ENCODE results near the gene SLC25A12. TPM values are rescaled to one million over a fixed set of nuclear protein-coding genes. Genes with fewer than 3 reads are reported as not detected.

The SLC25A12 gene
- total RNA-seq, 1 donor from 2014 or later, result 20.5 TPM

GRCh38 chr2:171837736-171838135 lies 56.3 kb downstream of the SLC25A12 start:
- Mint-ChIP-seq H3K4me3 (no peak overlapping the region), H3K36me3 (ENCODE audit: low read depth) (peaks cover 58% of the 10 kb centered on the region), H3K4me1 (no peaks in the 10 kb centered on the region)

GRCh38 chr2:171836146-171836910 lies 57.7 kb downstream of the SLC25A12 start:
- Mint-ChIP-seq H3K4me3 (no peak overlapping the region), H3K4me1 (no peaks in the 10 kb centered on the region), H3K27me3 (ENCODE audit: low read depth) (no peaks in the 10 kb centered on the region), H3K36me3 (ENCODE audit: low read depth) (peaks cover 67% of the 10 kb centered on the region), H3K9me3 (peaks cover 17% of the 10 kb centered on the region), H3K27ac (ENCODE audit: unreplicated experiment) (no peak overlapping the region)
- DNase-seq (ENCODE audit: low read depth, low spot score), result no peak
- TF ChIP-seq CTCF (conservative IDR thresholded peaks at IDR 0.05), result no peak

More at GRCh38 chr2:171837736-171838135, 56.3 kb downstream of the SLC25A12 start:
- no peak for TF ChIP-seq CTCF (conservative IDR thresholded peaks at IDR 0.05)
- H3K27ac Mint-ChIP-seq (ENCODE audit: unreplicated experiment), result no peak overlapping the region
- H3K27me3 Mint-ChIP-seq (ENCODE audit: low read depth), result no peaks in the 10 kb centered on the region
- DNase-seq (ENCODE audit: low read depth, low spot score), result no peak
- H3K9me3 Mint-ChIP-seq, result peaks cover 13% of the 10 kb centered on the region

- no peak overlapping the region for H3K4me3 Mint-ChIP-seq
- no peak for DNase-seq (ENCODE audit: low read depth, low spot score)
- no peak overlapping the region for H3K27ac Mint-ChIP-seq (ENCODE audit: unreplicated experiment)
- H3K4me1 Mint-ChIP-seq, result no peaks in the 10 kb centered on the region
- TF ChIP-seq CTCF (conservative IDR thresholded peaks at IDR 0.05), result no peak
- no peaks in the 10 kb centered on the region for H3K27me3 Mint-ChIP-seq (ENCODE audit: low read depth)
- H3K36me3 Mint-ChIP-seq (ENCODE audit: low read depth), result peaks cover 72% of the 10 kb centered on the region
- peaks cover 20% of the 10 kb centered on the region for H3K9me3 Mint-ChIP-seq
Observed at GRCh38 chr2:171835386-171835785, 58.7 kb downstream of the SLC25A12 start.

- H3K4me1 Mint-ChIP-seq, result no peaks in the 10 kb centered on the region
- no peak overlapping the region for H3K4me3 Mint-ChIP-seq
- no peak for TF ChIP-seq CTCF (conservative IDR thresholded peaks at IDR 0.05)
- H3K36me3 Mint-ChIP-seq (ENCODE audit: low read depth), result peaks cover 75% of the 10 kb centered on the region
- no peaks in the 10 kb centered on the region for H3K27me3 Mint-ChIP-seq (ENCODE audit: low read depth)
- no peak overlapping the region for H3K27ac Mint-ChIP-seq (ENCODE audit: unreplicated experiment)
- no peak for DNase-seq (ENCODE audit: low read depth, low spot score)
- H3K9me3 Mint-ChIP-seq, result peaks cover 25% of the 10 kb centered on the region
Observed at GRCh38 chr2:171834286-171834685, 59.8 kb downstream of the SLC25A12 start.

GRCh38 chr2:171832489-171832888 lies 61.6 kb downstream of the SLC25A12 start:
- Mint-ChIP-seq H3K9me3 (peaks cover 29% of the 10 kb centered on the region), H3K27ac (ENCODE audit: unreplicated experiment) (no peak overlapping the region), H3K36me3 (ENCODE audit: low read depth) (peaks cover 86% of the 10 kb centered on the region), H3K4me3 (no peak overlapping the region), H3K27me3 (ENCODE audit: low read depth) (no peaks in the 10 kb centered on the region), H3K4me1 (no peaks in the 10 kb centered on the region)
- TF ChIP-seq CTCF (conservative IDR thresholded peaks at IDR 0.05), result no peak
- no peak for DNase-seq (ENCODE audit: low read depth, low spot score)
